ENCODE measurements around the gene TMEM240.
"Not testable (repeated sequence)": the region's sequence is repeated elsewhere in the genome, so short reads cannot be mapped to it uniquely, and the experiment has no call there.

The TMEM240 gene

GRCh38 chr1:1557688-1558087 lies 17.3 kb upstream of the TMEM240 start:
- DNase-seq (ENCODE audit: low spot score) = not testable (repeated sequence)

- not testable (repeated sequence) for DNase-seq (ENCODE audit: low spot score)
Observed at GRCh38 chr1:1556961-1557360, 16.5 kb upstream of the TMEM240 start.

GRCh38 chr1:1556505-1556904 lies 16.1 kb upstream of the TMEM240 start:
- no peak for DNase-seq (ENCODE audit: low spot score)

- peak; percentile 86 for DNase-seq (ENCODE audit: low spot score)
Observed at GRCh38 chr1:1554926-1555915, 14.8 kb upstream of the TMEM240 start.

- peak; percentile 85 for DNase-seq (ENCODE audit: low spot score)
Observed at GRCh38 chr1:1554550-1554925, 14.1 kb upstream of the TMEM240 start.

- DNase-seq (ENCODE audit: low spot score) = no peak
Observed at GRCh38 chr1:1553821-1554494, 13.5 kb upstream of the TMEM240 start.

- no peak for DNase-seq (ENCODE audit: low spot score)
Observed at GRCh38 chr1:1552263-1552639, 11.8 kb upstream of the TMEM240 start.

- no peak for DNase-seq (ENCODE audit: low spot score)
Observed at GRCh38 chr1:1551524-1552262, 11.3 kb upstream of the TMEM240 start.

- no peak for DNase-seq (ENCODE audit: low spot score)
Observed at GRCh38 chr1:1550591-1551432, 10.4 kb upstream of the TMEM240 start.

- no peak for DNase-seq (ENCODE audit: low spot score)
Observed at GRCh38 chr1:1550087-1550486, 9.7 kb upstream of the TMEM240 start.

- DNase-seq (ENCODE audit: low spot score) = no peak
Observed at GRCh38 chr1:1548591-1548990, 8.2 kb upstream of the TMEM240 start.

GRCh38 chr1:1547476-1547875 lies 7.1 kb upstream of the TMEM240 start:
- DNase-seq (ENCODE audit: low spot score) = no peak

GRCh38 chr1:1547011-1547410 lies 6.6 kb upstream of the TMEM240 start:
- no peak for DNase-seq (ENCODE audit: low spot score)

- no peak for DNase-seq (ENCODE audit: low spot score)
Observed at GRCh38 chr1:1545946-1546737, 5.7 kb upstream of the TMEM240 start.

GRCh38 chr1:1544544-1544943 lies 4.1 kb upstream of the TMEM240 start:
- DNase-seq (ENCODE audit: low spot score) = no peak

- no peak for DNase-seq (ENCODE audit: low spot score)
Observed at GRCh38 chr1:1543706-1544099, 3.3 kb upstream of the TMEM240 start.

GRCh38 chr1:1542766-1543705 lies 2.6 kb upstream of the TMEM240 start:
- no peak for DNase-seq (ENCODE audit: low spot score)

- DNase-seq (ENCODE audit: low spot score) = no peak
Observed at GRCh38 chr1:1541956-1542765, 1.7 kb upstream of the TMEM240 start.
